Tibial nerve (tissue), 4 donors: ENCODE data around the gene GSTM2. TPM values are rescaled to one million over a fixed set of nuclear protein-coding genes. Genes with fewer than 3 reads are reported as not detected.
"Not testable (repeated sequence)": the region's sequence is repeated elsewhere in the genome, so short reads cannot be mapped to it uniquely, and the experiment has no call there.

Source experiments
- DNase-seq, 2 donors: peaks; one replicate each; pipeline ENCODE4 v3.0.0-alpha.2; 2019; ENCODE audit warnings: low spot score in 2 of 2
- H3K27ac ChIP-seq, 4 donors: fragments of 200-600 bp; sonication (generic) in 3 of 4; one replicate each; pipeline ENCODE4 v1.5.1; 2017 to 2019; ENCODE audit warnings: mild to moderate bottlenecking in 1 of 4
- H3K27me3 ChIP-seq, 2 donors: fragments of 200-600 bp; sonication (generic) in 1 of 2; one replicate each; pipeline versions ENCODE4 v1.5.1 to v1.6.0; 2017 to 2019
- H3K36me3 ChIP-seq, 3 donors: fragments of 200-600 bp; sonication (generic); one replicate each; pipeline ENCODE4 v1.5.1; 2018 to 2019
- H3K4me1 ChIP-seq, 4 donors: fragments of 200-600 bp; sonication (generic) in 3 of 4; one replicate each; pipeline ENCODE4 v1.5.1; 2017 to 2019
- H3K4me3 ChIP-seq, 4 donors: fragments of 200-600 bp; sonication (generic) in 3 of 4; one replicate each; pipeline ENCODE4 v1.5.1; 2017 to 2019; ENCODE audit warnings: mild to moderate bottlenecking in 1 of 4, moderate library complexity in 1 of 4
- H3K9me3 ChIP-seq, 4 donors: fragments of 200-600 bp; sonication (generic) in 3 of 4; one replicate each; pipeline ENCODE4 v1.5.1; 2017 to 2019
- EP300 ChIP-seq, 2 donors: sonication (generic); formaldehyde crosslinking; IDR thresholded peaks; one replicate each; pipeline ENCODE4 v1.6.1; 2017; ENCODE audit warnings: antibody characterized with exemption in 2 of 2, mild to moderate bottlenecking in 1 of 2
- POLR2A ChIP-seq, 2 donors: fragments of 450-650 bp; IDR thresholded peaks; one replicate each; pipeline ENCODE4 v1.6.1; 2017; ENCODE audit warnings: antibody characterized with exemption in 2 of 2, mild to moderate bottlenecking in 2 of 2, moderate library complexity in 2 of 2
- WGBS, 2 donors: methylation state at CpG; one replicate each; pipeline ENCODE4 v1.1.5; 2018; 5-methylcytosine and 5-hydroxymethylcytosine counted together
- total RNA-seq, 4 donors: library from RNA; depleted of rRNA; stranded (reverse); fragments of >200 nt; gene quantifications; one replicate each; pipeline ENCODE4 v1.1.0, GENCODE V29; 2016
- TF ChIP-seq, protein P1 (sequence below), 5 experiments: fragments of 200-600 bp in 3 of 5; fragments of 450-650 bp in 2 of 5; sonication (generic) in 3 of 5; IDR thresholded peaks; one replicate each; pipeline ENCODE4 v1.5.1; 2016 to 2019; ENCODE audit warnings: antibody characterized with exemption in 5 of 5, mild to moderate bottlenecking in 3 of 5, moderate library complexity in 2 of 5

The GSTM2 gene
- total RNA-seq, 4 donors from 2014 or later = 87.1 to 120 (median 103) TPM

DNA sequence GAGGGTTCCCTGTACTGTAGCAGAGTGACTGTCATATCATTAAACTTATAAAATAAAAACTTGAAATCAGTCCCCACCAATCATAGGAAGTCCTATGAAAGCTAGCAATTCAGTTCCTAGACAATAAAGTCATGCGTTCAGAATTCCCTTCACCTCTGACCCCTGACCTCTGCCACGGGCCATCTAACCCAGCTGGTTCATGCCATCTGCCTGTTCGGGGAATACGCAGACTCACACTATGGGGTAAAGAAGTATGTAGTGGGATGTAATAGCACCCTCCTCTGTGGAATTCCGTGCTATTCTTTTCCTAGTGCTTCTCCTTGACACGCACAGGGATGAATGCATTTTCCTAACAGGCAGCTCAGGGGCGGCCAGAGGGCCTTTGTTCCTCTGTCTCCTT is 9.9 kb upstream of the GSTM2 start:
- Histone ChIP-seq H3K9me3 (no peaks in the 10 kb centered on the region), H3K36me3 (peaks cover 0 to 43% (median 0%) of the 10 kb centered on the region in 3 donors), H3K4me3 (no peak overlapping the region), H3K4me1 (peaks cover 0 to 24% (median 5%) of the 10 kb centered on the region in 4 donors), H3K27ac (no peak overlapping the region), H3K27me3 (no peaks in the 10 kb centered on the region)
- no peak for DNase-seq
- WGBS, 2 donors = 47 to 57% methylated on average over 7 of the region's 7 CpGs
- TF ChIP-seq POLR2A (IDR thresholded peaks at IDR 0.05) (no peak), EP300 (IDR thresholded peaks at IDR 0.05) (no peak)
- TF ChIP-seq, protein P1, sequence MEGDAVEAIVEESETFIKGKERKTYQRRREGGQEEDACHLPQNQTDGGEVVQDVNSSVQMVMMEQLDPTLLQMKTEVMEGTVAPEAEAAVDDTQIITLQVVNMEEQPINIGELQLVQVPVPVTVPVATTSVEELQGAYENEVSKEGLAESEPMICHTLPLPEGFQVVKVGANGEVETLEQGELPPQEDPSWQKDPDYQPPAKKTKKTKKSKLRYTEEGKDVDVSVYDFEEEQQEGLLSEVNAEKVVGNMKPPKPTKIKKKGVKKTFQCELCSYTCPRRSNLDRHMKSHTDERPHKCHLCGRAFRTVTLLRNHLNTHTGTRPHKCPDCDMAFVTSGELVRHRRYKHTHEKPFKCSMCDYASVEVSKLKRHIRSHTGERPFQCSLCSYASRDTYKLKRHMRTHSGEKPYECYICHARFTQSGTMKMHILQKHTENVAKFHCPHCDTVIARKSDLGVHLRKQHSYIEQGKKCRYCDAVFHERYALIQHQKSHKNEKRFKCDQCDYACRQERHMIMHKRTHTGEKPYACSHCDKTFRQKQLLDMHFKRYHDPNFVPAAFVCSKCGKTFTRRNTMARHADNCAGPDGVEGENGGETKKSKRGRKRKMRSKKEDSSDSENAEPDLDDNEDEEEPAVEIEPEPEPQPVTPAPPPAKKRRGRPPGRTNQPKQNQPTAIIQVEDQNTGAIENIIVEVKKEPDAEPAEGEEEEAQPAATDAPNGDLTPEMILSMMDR (IDR thresholded peaks at IDR 0.05) = no peak

DNA sequence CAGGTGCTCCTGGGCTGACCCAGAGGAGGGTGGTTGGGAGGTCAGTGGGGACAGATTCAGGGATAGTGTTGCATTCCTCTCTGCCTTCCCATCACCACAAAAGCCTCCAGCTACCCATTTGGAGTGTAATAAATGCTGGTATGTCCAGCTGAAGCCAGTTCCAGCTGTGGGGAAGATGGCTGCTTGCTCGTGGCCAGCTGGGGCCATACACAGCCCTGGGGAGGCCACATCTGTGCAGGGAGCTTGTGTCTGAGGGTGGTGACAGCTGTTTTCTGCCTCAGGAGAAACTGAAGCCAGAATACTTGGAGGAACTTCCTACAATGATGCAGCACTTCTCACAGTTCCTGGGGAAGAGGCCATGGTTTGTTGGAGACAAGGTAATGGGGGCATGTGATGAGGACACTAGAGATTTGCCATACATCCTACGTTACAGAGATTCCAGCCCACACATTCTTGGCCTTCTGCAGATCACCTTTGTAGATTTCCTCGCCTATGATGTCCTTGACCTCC is 9.3 kb upstream of the GSTM2 start:
- H3K27ac ChIP-seq = no peak overlapping the region
- no peak for DNase-seq
- no peak overlapping the region for H3K4me3 ChIP-seq
- TF ChIP-seq, protein P1 (IDR thresholded peaks at IDR 0.05) = no peak
- TF ChIP-seq POLR2A (IDR thresholded peaks at IDR 0.05) (no peak), EP300 (IDR thresholded peaks at IDR 0.05) (no peak)
- H3K4me1 ChIP-seq = peaks cover 0 to 24% (median 5%) of the 10 kb centered on the region in 4 donors
- H3K9me3 ChIP-seq = no peaks in the 10 kb centered on the region
- H3K36me3 ChIP-seq = peaks cover 0 to 43% (median 0%) of the 10 kb centered on the region in 3 donors
- H3K27me3 ChIP-seq = no peaks in the 10 kb centered on the region
- WGBS, 2 donors = 45 to 62% methylated on average over 3 of the region's 3 CpGs

DNA sequence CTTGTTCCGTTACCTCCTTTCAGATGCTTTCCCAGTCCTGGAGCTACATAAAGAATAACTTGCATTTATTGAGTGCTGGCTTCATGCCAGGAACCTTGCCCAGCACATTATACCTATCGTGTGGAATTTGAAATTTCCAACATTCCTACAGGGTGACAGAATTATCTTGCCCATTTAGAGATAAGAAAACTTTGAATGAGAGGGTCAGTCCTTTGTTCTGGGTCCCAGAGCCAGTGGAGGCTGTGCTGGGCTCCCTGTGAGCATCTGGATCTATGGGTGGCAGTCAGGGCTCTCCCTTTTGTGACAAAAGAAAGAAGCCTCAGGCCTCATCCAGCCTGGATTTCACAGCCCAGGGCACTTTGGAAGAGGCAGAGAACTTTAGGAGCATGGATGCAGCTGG is 8.7 kb upstream of the GSTM2 start:
- Histone ChIP-seq H3K4me1 (peaks cover 0 to 24% (median 5%) of the 10 kb centered on the region in 4 donors), H3K36me3 (peaks cover 0 to 43% (median 0%) of the 10 kb centered on the region in 3 donors), H3K9me3 (no peaks in the 10 kb centered on the region), H3K4me3 (no peak overlapping the region), H3K27me3 (no peaks in the 10 kb centered on the region), H3K27ac (no peak overlapping the region)
- no peak for DNase-seq
- TF ChIP-seq POLR2A (IDR thresholded peaks at IDR 0.05) = no peak
- no peak for TF ChIP-seq EP300 (IDR thresholded peaks at IDR 0.05)
- TF ChIP-seq, protein P1 (IDR thresholded peaks at IDR 0.05) = no peak
- 49 to 56% methylated on average over 2 of the region's 2 CpGs for WGBS, 2 donors

DNA sequence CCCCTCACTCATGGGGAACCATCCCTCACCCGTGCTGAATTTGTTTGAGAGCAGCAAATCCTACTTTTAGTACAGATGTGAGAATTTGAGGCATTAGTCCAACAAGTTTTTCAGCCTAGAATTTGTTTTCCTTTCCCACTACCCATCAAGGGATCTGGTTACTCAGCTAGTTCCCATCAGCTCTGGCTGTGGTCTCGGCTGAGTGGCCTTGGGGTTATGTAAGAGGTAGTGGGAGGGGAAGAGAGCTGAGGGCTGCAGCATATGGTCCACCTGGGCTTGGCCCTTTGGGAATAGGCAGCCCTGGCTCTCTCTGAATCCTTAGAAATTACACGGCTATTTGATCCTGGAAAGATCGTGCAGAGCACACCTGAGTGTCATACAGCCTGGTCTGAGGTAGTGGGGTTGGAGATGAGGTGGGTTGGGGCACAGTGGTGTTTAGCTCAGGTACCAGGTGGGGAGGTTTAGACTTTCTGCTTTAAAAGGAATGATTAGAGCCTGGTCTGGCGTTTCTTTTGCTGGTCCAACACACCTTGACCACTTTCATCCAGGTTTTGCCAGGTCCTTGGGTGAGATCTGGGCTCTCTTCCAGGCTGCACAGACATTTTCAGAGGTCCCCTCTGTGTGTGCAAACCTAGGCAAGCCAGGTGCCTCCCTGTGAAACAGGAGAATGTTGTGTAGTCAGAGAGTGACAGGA is 7.7 kb upstream of the GSTM2 start:
- TF ChIP-seq, protein P1 (IDR thresholded peaks at IDR 0.05) = no peak
- TF ChIP-seq POLR2A (IDR thresholded peaks at IDR 0.05) = no peak
- TF ChIP-seq EP300 (IDR thresholded peaks at IDR 0.05) = no peak
- Histone ChIP-seq H3K27me3 (no peaks in the 10 kb centered on the region), H3K27ac (no peak overlapping the region), H3K4me1 (peaks cover 0 to 16% (median 5%) of the 10 kb centered on the region in 4 donors), H3K4me3 (no peak overlapping the region), H3K9me3 (no peaks in the 10 kb centered on the region), H3K36me3 (peaks cover 0 to 43% (median 0%) of the 10 kb centered on the region in 3 donors)
- 81 to 82% methylated on average over 5 of the region's 5 CpGs for WGBS, 2 donors
- DNase-seq = no peak

DNA sequence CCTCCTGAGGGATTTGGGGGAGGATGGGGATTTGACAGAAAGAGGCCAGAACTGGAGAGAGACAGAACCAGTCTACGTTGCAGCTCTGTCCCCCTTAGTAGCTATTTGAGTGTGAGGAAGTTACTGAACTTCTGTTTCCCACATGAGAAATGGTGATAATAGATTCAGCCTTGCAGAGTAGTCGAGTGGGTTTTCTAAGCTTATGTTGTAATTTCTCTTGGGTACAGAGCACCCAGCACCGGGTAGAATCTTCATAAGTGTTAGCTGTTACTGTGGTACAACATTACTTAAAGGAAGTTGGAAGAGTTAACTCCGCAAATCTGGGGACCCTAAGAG is 7.2 kb upstream of the GSTM2 start:
- H3K4me1 ChIP-seq = peaks cover 0 to 11% (median 2%) of the 10 kb centered on the region in 4 donors
- 61 to 75% methylated on average over 4 of the region's 4 CpGs for WGBS, 2 donors

More for the DNA sequence above, 7.2 kb upstream of the GSTM2 start:
- peaks cover 0 to 43% (median 0%) of the 10 kb centered on the region in 3 donors for H3K36me3 ChIP-seq
- DNase-seq, H3K27ac ChIP-seq, H3K4me3 ChIP-seq, H3K27me3 ChIP-seq, H3K9me3 ChIP-seq: not testable (repeated sequence)
